ENCODE measurements around the gene TPRG1. TPM values are rescaled to one million over a fixed set of nuclear protein-coding genes. Genes with fewer than 3 reads are reported as not detected.

The TPRG1 gene
- total and polyA plus RNA-seq, 2 of the 8 experiments (the other 6 are each of a cell fraction or from before 2014, with no cell fraction given), result 0.37 to 0.47 TPM

DNA sequence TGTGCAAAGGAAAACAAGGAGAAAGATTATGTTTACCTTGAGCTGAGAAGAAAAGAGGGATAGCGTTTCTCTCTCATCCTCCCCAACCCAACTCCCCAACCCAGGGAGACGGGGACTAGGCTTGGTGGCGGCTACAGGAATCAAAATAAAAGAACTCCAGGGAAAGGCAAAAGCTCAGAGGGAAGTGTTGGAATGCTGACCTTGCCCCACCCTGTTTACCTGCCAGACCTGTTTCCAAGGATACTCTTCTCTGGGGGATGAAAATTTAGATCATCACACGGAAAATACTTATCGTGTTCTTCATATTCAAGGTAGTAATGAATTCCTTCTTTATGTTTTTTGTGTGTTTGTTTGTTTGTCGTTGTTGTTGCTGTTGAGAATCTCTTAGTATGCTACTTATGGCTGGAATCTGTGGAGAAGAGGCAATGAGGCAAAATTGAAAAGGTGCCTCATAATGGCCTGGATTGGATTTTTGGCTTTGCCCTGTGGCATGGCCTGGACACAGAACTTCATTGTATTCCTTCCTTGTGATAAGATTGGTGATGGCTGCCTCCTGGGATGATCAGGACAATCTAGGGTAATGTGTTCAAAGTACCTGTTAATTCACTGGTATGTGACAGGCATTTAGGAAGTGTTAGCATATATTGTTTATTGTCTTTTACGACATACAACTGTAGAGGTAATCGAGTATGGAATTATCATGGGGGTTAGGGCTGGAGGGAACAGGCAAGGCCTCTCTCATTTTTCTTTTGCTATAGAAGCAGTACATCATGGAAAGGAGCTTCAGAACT is 11.1 kb upstream of the TPRG1 start:
- Histone ChIP-seq H2BK5ac (ENCODE audit: low read depth, low read length) (no peak overlapping the region), H3K79me1 (ENCODE audit: low read depth, low read length) (no peaks in the 10 kb centered on the region), H3K4me3 (ENCODE audit: extremely low read depth in 1 of 4, insufficient read depth in 2 of 4, low read depth in 3 of 4, low read length in 4 of 4) (no peak overlapping the region), H3K27me3 (replicated peaks in 1 of 4; ENCODE audit: control insufficient read depth in 3 of 4, extremely low read depth in 1 of 4, insufficient read depth in 3 of 4, low read length in 3 of 4) (no peaks in the 10 kb centered on the region), H4K5ac (ENCODE audit: insufficient read length, low read depth, low read length) (no peak overlapping the region), H3K79me2 (ENCODE audit: control insufficient read depth in 1 of 2, insufficient read depth in 2 of 2, low read length in 2 of 2) (no peaks in the 10 kb centered on the region), H3K23me2 (ENCODE audit: low read depth, low read length) (peaks cover 2% of the 10 kb centered on the region; the same call in 1 of the 2 replicates), H3K4ac (replicated peaks; ENCODE audit: insufficient read length, low read depth, low read length) (no peak overlapping the region), H3K4me2 (ENCODE audit: insufficient read depth in 1 of 2, low read depth in 2 of 2, low read length in 2 of 2) (no peak overlapping the region), H3K9ac (replicated peaks in 1 of 4; ENCODE audit: extremely low read depth in 1 of 4, low read depth in 3 of 4, low read length in 3 of 4) (no peak overlapping the region), H3K4me1 (replicated peaks in 1 of 4; ENCODE audit: control insufficient read depth in 3 of 4, insufficient read depth in 4 of 4, low read length in 3 of 4) (peaks cover 0 to 2% (median 0%) of the 10 kb centered on the region in 4 experiments; a peak in 2 of 7 replicates), H4K20me1 (replicated peaks in 1 of 2; ENCODE audit: control insufficient read depth in 1 of 2, insufficient read depth in 2 of 2, low read length in 2 of 2) (no peaks in the 10 kb centered on the region), H3K36me3 (ENCODE audit: control insufficient read depth in 2 of 4, insufficient read depth in 4 of 4, low read length in 3 of 4) (no peaks in the 10 kb centered on the region), H3K18ac (ENCODE audit: extremely low read depth, low read length) (no peak overlapping the region), H2BK20ac (ENCODE audit: low read length) (no peak overlapping the region), H2BK120ac (replicated peaks; ENCODE audit: low read depth, low read length) (no peak overlapping the region), H3K23ac (ENCODE audit: insufficient read length) (no peak overlapping the region), H3K9me3 (ENCODE audit: insufficient read depth in 2 of 2, low read depth in 1 of 2, low read length in 1 of 2) (no peaks in the 10 kb centered on the region), H2BK12ac (ENCODE audit: low read depth, low read length) (no peak overlapping the region), H4K8ac (ENCODE audit: extremely low read depth, insufficient read depth, low read length) (no peak overlapping the region), H3K27ac (ENCODE audit: low read depth, low read length) (no peak overlapping the region), H3K14ac (ENCODE audit: insufficient read length) (no peak overlapping the region), H2AK5ac (ENCODE audit: low read depth, low read length) (no peak overlapping the region), H2BK15ac (ENCODE audit: low read length) (no peak overlapping the region), H2AFZ (ENCODE audit: low read length) (no peak overlapping the region), H3K56ac (replicated peaks; ENCODE audit: insufficient read length, low read depth, low read length) (no peak overlapping the region), H4K91ac (replicated peaks; ENCODE audit: insufficient read length, low read length) (no peak overlapping the region)
- CTCF ChIA-PET (ENCODE audit: partially characterized antibody), result interaction anchor here (0.8 to 1.8 kb wide), 6 partner anchors 12 to 119 kb away, joined by 3 to 8 read pairs (median 4); no protein-coding TSS in a partner anchor
- WGBS, 2 experiments (ENCODE audit: extremely low coverage in 1 of 2, insufficient coverage in 1 of 2, insufficient read length in 1 of 2, insufficient replicate concordance in 2 of 2, low coverage in 1 of 2, low lambda C conversion rate in 2 of 2, missing lambda C conversion rate in 1 of 2), result 85% methylated on average over 8 of the region's 8 CpGs; no CpG with 5 or more reads in 1 of the 2 experiments
- POLR2A ChIA-PET (ENCODE audit: partially characterized antibody), result interaction anchor here (0.6 kb wide), 1 partner anchor 1311 kb away, joined by 3 read pairs; no protein-coding TSS in a partner anchor
- FAIRE-seq, result no peak
- no peak for TF ChIP-seq ZNF274 (IDR thresholded peaks at IDR 0.05; ENCODE audit: borderline replicate concordance, extremely low read depth, low read length)
- TF ChIP-seq CREB1 (IDR thresholded peaks at IDR 0.05), result no peak
- no peak for TF ChIP-seq ASH2L (IDR thresholded peaks at IDR 0.05; ENCODE audit: low read length)
- DNase-seq (ENCODE audit: low read depth in 1 of 2, low spot score in 2 of 2), result no peak

All from H1 (cell line).